HG02852 (cell line): ENCODE results near the gene CCNL2.
"Not testable (repeated sequence)": the region's sequence is repeated elsewhere in the genome, so short reads cannot be mapped to it uniquely, and the experiment has no call there.

Source experiments
- ATAC-seq: cut with Tn5 transposase; IDR thresholded peaks from one replicate; pipeline ENCODE4 v1.9.1; 2021; ENCODE audit warnings: mild to moderate bottlenecking, moderate library complexity; ENCODE audit not compliant: unreplicated experiment

The CCNL2 gene

GRCh38 chr1:1432951-1433803 lies 34.0 kb upstream of the CCNL2 start:
- ATAC-seq, result no peak

GRCh38 chr1:1432274-1432950 lies 33.3 kb upstream of the CCNL2 start:
- ATAC-seq, result no peak

GRCh38 chr1:1431845-1432273 lies 32.7 kb upstream of the CCNL2 start:
- no peak for ATAC-seq

- ATAC-seq, result no peak
Measured at GRCh38 chr1:1430992-1431844, 32.1 kb upstream of the CCNL2 start.

- ATAC-seq, result no peak
Measured at GRCh38 chr1:1430114-1430982, 31.2 kb upstream of the CCNL2 start.

- ATAC-seq, result no peak
Measured at GRCh38 chr1:1429671-1430073, 30.5 kb upstream of the CCNL2 start.

GRCh38 chr1:1428967-1429366 lies 29.8 kb upstream of the CCNL2 start:
- ATAC-seq, result not testable (repeated sequence)

- ATAC-seq, result no peak
Measured at GRCh38 chr1:1428174-1428573, 29.0 kb upstream of the CCNL2 start.

GRCh38 chr1:1427820-1428148 lies 28.6 kb upstream of the CCNL2 start:
- ATAC-seq, result no peak

- no peak for ATAC-seq
Measured at GRCh38 chr1:1427106-1427819, 28.1 kb upstream of the CCNL2 start.

- ATAC-seq, result no peak
Measured at GRCh38 chr1:1426496-1427105, 27.5 kb upstream of the CCNL2 start.

- no peak for ATAC-seq
Measured at GRCh38 chr1:1425753-1426495, 26.8 kb upstream of the CCNL2 start.

- ATAC-seq, result no peak
Measured at GRCh38 chr1:1425426-1425752, 26.3 kb upstream of the CCNL2 start.

GRCh38 chr1:1424707-1425106 lies 25.6 kb upstream of the CCNL2 start:
- ATAC-seq, result no peak

GRCh38 chr1:1423245-1423597 lies 24.1 kb upstream of the CCNL2 start:
- ATAC-seq, result no peak

- ATAC-seq, result no peak
Measured at GRCh38 chr1:1422465-1423244, 23.5 kb upstream of the CCNL2 start.

- no peak for ATAC-seq
Measured at GRCh38 chr1:1421907-1422464, 22.9 kb upstream of the CCNL2 start.
